DMS 273 treated with DMSO at 0.1 percent for 48 hours (cell line): Measurements from ENCODE around the gene INPP5A.

Experiments
- DNase-seq: peaks from one replicate; lab custom pipeline; 2025; lab: John Stamatoyannopoulos, UW

Gene INPP5A

GRCh38 chr10:132580617-132581016, 43.0 kb downstream of the INPP5A start:
- DNase-seq = no peak

GRCh38 chr10:132582137-132582536, 44.5 kb downstream of the INPP5A start:
- no peak for DNase-seq

GRCh38 chr10:132582771-132583170, 45.2 kb downstream of the INPP5A start:
- no peak for DNase-seq

GRCh38 chr10:132583456-132583855, 45.9 kb downstream of the INPP5A start:
- DNase-seq = no peak

GRCh38 chr10:132584081-132584480, 46.5 kb downstream of the INPP5A start:
- no peak for DNase-seq

- no peak for DNase-seq
Observed at GRCh38 chr10:132585732-132586722, 48.4 kb downstream of the INPP5A start.

GRCh38 chr10:132586739-132587138, 49.2 kb downstream of the INPP5A start:
- DNase-seq = no peak

GRCh38 chr10:132587175-132587574, 49.6 kb downstream of the INPP5A start:
- no peak for DNase-seq

GRCh38 chr10:132588301-132589013, 50.9 kb downstream of the INPP5A start:
- DNase-seq = no peak

- no peak for DNase-seq
Observed at GRCh38 chr10:132589015-132589414, 51.4 kb downstream of the INPP5A start.

- DNase-seq = no peak
Observed at GRCh38 chr10:132589681-132590080, 52.1 kb downstream of the INPP5A start.

- DNase-seq = no peak
Observed at GRCh38 chr10:132590094-132590751, 52.6 kb downstream of the INPP5A start.

GRCh38 chr10:132590752-132591121, 53.1 kb downstream of the INPP5A start:
- no peak for DNase-seq

- no peak for DNase-seq
Observed at GRCh38 chr10:132591166-132591971, 53.8 kb downstream of the INPP5A start.

- DNase-seq = no peak
Observed at GRCh38 chr10:132592790-132593383, 55.3 kb downstream of the INPP5A start.

- DNase-seq = no peak
Observed at GRCh38 chr10:132593389-132593788, 55.8 kb downstream of the INPP5A start.

- DNase-seq = no peak
Observed at GRCh38 chr10:132593900-132594876, 56.6 kb downstream of the INPP5A start.

- no peak for DNase-seq
Observed at GRCh38 chr10:132595021-132595420, 57.4 kb downstream of the INPP5A start.

GRCh38 chr10:132595854-132596253, 58.3 kb downstream of the INPP5A start:
- DNase-seq = no peak

- no peak for DNase-seq
Observed at GRCh38 chr10:132596742-132597279, 59.2 kb downstream of the INPP5A start.
